ENCODE data around the gene SLCO3A1.
A peak's percentile ranks its signal among the peaks of the same experiment; 100 is the strongest.

Gene SLCO3A1

GRCh38 chr15:92074646-92075045, 221.1 kb downstream of the SLCO3A1 start:
- no peak for DNase-seq (ENCODE audit: low spot score in 2 of 2)
- Mint-ChIP-seq H3K9me3 (no peaks in the 10 kb centered on the region), H3K4me1 (peaks cover 83% of the 10 kb centered on the region), H3K36me3 (ENCODE audit: insufficient read depth) (peaks cover 4% of the 10 kb centered on the region), H3K4me3 (no peak overlapping the region), H3K27ac (ENCODE audit: low read depth) (peak overlapping the region; percentile 9), H3K27me3 (no peaks in the 10 kb centered on the region)
- no peak for ATAC-seq (replicated peaks; ENCODE audit: extremely low read depth, poor library complexity, severe bottlenecking)

GRCh38 chr15:92075764-92076163, 222.3 kb downstream of the SLCO3A1 start:
- ATAC-seq (replicated peaks; ENCODE audit: extremely low read depth, poor library complexity, severe bottlenecking) (no peak), DNase-seq (ENCODE audit: low spot score in 2 of 2) (no peak)
- Mint-ChIP-seq H3K9me3 (no peaks in the 10 kb centered on the region), H3K27me3 (no peaks in the 10 kb centered on the region), H3K36me3 (ENCODE audit: insufficient read depth) (peaks cover 1% of the 10 kb centered on the region), H3K4me1 (peaks cover 72% of the 10 kb centered on the region), H3K4me3 (no peak overlapping the region), H3K27ac (ENCODE audit: low read depth) (peak overlapping the region; percentile 9)

DNA sequence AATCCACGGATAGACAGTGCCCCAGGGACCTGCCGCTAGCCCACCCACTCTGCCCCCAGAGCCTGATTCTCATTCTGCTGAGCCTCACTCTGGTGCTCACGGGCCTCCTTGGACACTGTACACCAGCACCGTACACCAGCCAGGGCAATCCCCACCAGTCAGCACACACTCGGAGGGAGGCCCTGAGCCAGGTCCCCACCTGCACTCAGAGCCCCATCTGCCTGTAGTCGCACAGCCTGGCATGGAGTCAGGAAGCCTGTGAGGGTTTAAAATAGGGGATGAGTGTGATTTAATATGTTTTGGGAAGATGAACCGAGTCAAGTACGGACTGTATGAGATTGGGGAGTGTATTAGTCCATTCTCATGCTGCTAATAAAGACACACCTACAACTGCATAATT, 223.0 kb downstream of the SLCO3A1 start:
- no peak for DNase-seq (ENCODE audit: low spot score in 2 of 2)
- no peaks in the 10 kb centered on the region for H3K27me3 Mint-ChIP-seq
- peaks cover 64% of the 10 kb centered on the region for H3K4me1 Mint-ChIP-seq
- H3K36me3 Mint-ChIP-seq (ENCODE audit: insufficient read depth): peaks cover 1% of the 10 kb centered on the region
- no peak overlapping the region for H3K4me3 Mint-ChIP-seq
- no peak overlapping the region for H3K27ac Mint-ChIP-seq (ENCODE audit: low read depth)
- no peak for ATAC-seq (replicated peaks; ENCODE audit: extremely low read depth, poor library complexity, severe bottlenecking)
- H3K9me3 Mint-ChIP-seq: no peaks in the 10 kb centered on the region

GRCh38 chr15:92077353-92078085, 224.0 kb downstream of the SLCO3A1 start:
- no peaks in the 10 kb centered on the region for H3K36me3 Mint-ChIP-seq (ENCODE audit: insufficient read depth)
- H3K27ac Mint-ChIP-seq (ENCODE audit: low read depth): no peak overlapping the region
- ATAC-seq (replicated peaks; ENCODE audit: extremely low read depth, poor library complexity, severe bottlenecking) (peak; percentile 63), DNase-seq (ENCODE audit: low spot score in 2 of 2) (peak; percentile 24 to 38)
- H3K4me1 Mint-ChIP-seq: peaks cover 57% of the 10 kb centered on the region
- no peaks in the 10 kb centered on the region for H3K27me3 Mint-ChIP-seq
- H3K9me3 Mint-ChIP-seq: no peaks in the 10 kb centered on the region
- H3K4me3 Mint-ChIP-seq: no peak overlapping the region

DNA sequence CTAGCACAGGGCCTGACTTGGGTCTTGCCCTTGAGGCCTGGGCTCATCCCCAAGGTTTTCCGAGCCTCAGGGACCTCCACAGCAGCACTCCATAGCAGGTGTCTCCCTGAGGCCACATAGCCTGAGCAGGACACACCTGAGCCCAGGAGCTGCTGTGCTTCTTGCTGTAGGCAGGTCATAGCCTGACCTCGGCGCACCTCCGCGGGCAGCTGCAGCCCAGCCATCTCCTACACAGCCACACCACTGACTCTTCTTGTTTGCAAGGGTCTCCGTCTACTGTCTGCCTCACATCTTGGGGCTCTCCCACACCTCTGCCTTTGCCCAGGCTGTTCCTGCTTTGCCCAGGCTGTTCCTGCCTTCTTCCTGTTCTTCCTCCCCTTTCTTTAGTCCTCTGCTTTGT, 224.8 kb downstream of the SLCO3A1 start:
- ATAC-seq (replicated peaks; ENCODE audit: extremely low read depth, poor library complexity, severe bottlenecking) (no peak), DNase-seq (ENCODE audit: low spot score in 2 of 2) (no peak)
- Mint-ChIP-seq H3K27ac (ENCODE audit: low read depth) (no peak overlapping the region), H3K4me3 (no peak overlapping the region), H3K4me1 (peaks cover 50% of the 10 kb centered on the region), H3K36me3 (ENCODE audit: insufficient read depth) (no peaks in the 10 kb centered on the region), H3K9me3 (no peaks in the 10 kb centered on the region), H3K27me3 (no peaks in the 10 kb centered on the region)

DNA sequence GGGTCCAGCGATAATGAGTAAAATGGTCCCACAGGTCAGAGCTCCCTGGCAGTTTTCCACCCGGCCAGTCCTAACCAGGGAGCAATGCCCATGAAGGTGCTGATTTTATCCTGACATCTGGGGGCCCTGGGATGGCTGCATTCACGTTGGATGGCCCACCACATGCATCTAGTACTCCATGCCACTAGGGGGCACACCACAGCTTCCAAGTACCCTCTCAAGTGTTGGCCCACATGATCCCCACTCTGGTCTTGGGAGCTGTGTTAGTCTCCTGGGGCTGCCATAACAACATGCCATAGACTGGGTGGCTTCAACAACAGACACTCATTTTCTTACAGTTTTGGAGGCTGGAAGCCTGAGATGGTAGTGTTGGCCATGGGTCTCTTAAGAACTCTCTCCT, 225.5 kb downstream of the SLCO3A1 start:
- no peaks in the 10 kb centered on the region for H3K36me3 Mint-ChIP-seq (ENCODE audit: insufficient read depth)
- H3K27ac Mint-ChIP-seq (ENCODE audit: low read depth): no peak overlapping the region
- H3K4me1 Mint-ChIP-seq: peaks cover 44% of the 10 kb centered on the region
- no peak for ATAC-seq (replicated peaks; ENCODE audit: extremely low read depth, poor library complexity, severe bottlenecking)
- H3K27me3 Mint-ChIP-seq: no peaks in the 10 kb centered on the region
- no peaks in the 10 kb centered on the region for H3K9me3 Mint-ChIP-seq
- no peak overlapping the region for H3K4me3 Mint-ChIP-seq
- DNase-seq (ENCODE audit: low spot score in 2 of 2): no peak

DNA sequence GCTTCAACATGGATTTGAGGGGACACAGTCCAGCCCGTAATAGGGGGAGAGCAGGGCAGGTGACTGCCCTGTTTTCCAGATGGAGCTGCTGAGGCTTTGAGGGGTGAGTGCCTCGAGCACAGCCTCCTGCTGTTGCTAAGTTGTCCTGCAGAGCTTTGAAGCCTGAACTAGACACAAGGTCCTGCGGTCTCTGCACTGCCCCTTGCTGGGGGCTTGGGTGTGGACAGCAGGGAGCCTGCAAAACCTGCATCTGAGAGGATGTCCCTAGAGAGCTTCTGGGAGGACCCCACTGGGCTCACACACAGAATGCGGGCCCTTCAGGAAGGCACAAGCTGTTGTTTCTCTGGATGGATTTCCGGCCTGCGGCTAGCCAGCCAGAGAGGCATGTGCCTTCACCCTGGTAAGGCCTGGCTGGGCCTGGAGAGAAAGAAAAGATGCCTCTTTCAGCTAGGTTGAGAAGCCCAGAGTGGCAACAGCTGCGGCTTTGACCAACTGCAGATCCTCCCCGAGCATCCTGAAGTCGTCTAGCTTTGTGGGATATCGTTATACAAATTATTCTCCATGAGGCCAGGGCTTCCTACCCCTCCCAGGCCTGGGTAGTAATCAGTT, 226.2 kb downstream of the SLCO3A1 start:
- DNase-seq (ENCODE audit: low spot score in 2 of 2): no peak
- Mint-ChIP-seq H3K36me3 (ENCODE audit: insufficient read depth) (no peaks in the 10 kb centered on the region), H3K27me3 (no peaks in the 10 kb centered on the region), H3K4me1 (peaks cover 37% of the 10 kb centered on the region), H3K9me3 (no peaks in the 10 kb centered on the region), H3K4me3 (no peak overlapping the region), H3K27ac (ENCODE audit: low read depth) (no peak overlapping the region)
- no peak for ATAC-seq (replicated peaks; ENCODE audit: extremely low read depth, poor library complexity, severe bottlenecking)

- no peaks in the 10 kb centered on the region for H3K9me3 Mint-ChIP-seq
- DNase-seq (ENCODE audit: low spot score in 2 of 2) (peak in 1 of 2 donors; percentile 14), ATAC-seq (replicated peaks; ENCODE audit: extremely low read depth, poor library complexity, severe bottlenecking) (no peak)
- H3K4me1 Mint-ChIP-seq: peaks cover 19% of the 10 kb centered on the region
- H3K27me3 Mint-ChIP-seq: no peaks in the 10 kb centered on the region
- H3K4me3 Mint-ChIP-seq: no peak overlapping the region
- H3K27ac Mint-ChIP-seq (ENCODE audit: low read depth): no peak overlapping the region
- H3K36me3 Mint-ChIP-seq (ENCODE audit: insufficient read depth): no peaks in the 10 kb centered on the region
These were observed 228.7 kb downstream of the SLCO3A1 start for GRCh38 chr15:92082006-92082843.

DNA sequence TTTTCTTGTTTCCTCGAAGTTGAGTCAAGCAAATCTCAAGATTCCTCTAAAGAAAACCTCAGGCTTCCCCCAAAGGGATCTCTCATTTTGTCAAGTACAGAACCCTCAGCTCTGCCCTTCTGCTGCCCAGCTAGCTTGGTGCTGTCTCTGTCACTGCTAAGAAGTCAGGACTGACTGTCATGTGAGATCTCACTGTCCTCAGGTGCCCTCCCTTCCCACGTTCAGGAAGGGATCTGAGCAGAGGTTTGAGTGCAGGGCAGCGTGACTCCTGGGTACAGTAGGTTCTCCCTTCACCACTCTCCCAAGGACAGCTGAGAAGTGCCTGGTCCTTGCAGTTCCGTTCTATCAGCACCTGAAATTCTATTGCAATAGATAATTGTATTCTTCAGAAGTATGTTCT, 229.7 kb downstream of the SLCO3A1 start:
- H3K4me3 Mint-ChIP-seq: no peak overlapping the region
- no peak for ATAC-seq (replicated peaks; ENCODE audit: extremely low read depth, poor library complexity, severe bottlenecking)
- no peaks in the 10 kb centered on the region for H3K9me3 Mint-ChIP-seq
- H3K4me1 Mint-ChIP-seq: peaks cover 16% of the 10 kb centered on the region
- H3K27me3 Mint-ChIP-seq: no peaks in the 10 kb centered on the region
- no peak for DNase-seq (ENCODE audit: low spot score in 2 of 2)
- no peak overlapping the region for H3K27ac Mint-ChIP-seq (ENCODE audit: low read depth)
- no peaks in the 10 kb centered on the region for H3K36me3 Mint-ChIP-seq (ENCODE audit: insufficient read depth)

- Mint-ChIP-seq H3K4me1 (peaks cover 7% of the 10 kb centered on the region), H3K27me3 (no peaks in the 10 kb centered on the region), H3K36me3 (ENCODE audit: insufficient read depth) (peaks cover 2% of the 10 kb centered on the region), H3K4me3 (no peak overlapping the region), H3K9me3 (no peaks in the 10 kb centered on the region), H3K27ac (ENCODE audit: low read depth) (no peak overlapping the region)
- ATAC-seq (replicated peaks; ENCODE audit: extremely low read depth, poor library complexity, severe bottlenecking) (no peak), DNase-seq (ENCODE audit: low spot score in 2 of 2) (no peak)
These were observed 233.7 kb downstream of the SLCO3A1 start for GRCh38 chr15:92087211-92087610.

DNA sequence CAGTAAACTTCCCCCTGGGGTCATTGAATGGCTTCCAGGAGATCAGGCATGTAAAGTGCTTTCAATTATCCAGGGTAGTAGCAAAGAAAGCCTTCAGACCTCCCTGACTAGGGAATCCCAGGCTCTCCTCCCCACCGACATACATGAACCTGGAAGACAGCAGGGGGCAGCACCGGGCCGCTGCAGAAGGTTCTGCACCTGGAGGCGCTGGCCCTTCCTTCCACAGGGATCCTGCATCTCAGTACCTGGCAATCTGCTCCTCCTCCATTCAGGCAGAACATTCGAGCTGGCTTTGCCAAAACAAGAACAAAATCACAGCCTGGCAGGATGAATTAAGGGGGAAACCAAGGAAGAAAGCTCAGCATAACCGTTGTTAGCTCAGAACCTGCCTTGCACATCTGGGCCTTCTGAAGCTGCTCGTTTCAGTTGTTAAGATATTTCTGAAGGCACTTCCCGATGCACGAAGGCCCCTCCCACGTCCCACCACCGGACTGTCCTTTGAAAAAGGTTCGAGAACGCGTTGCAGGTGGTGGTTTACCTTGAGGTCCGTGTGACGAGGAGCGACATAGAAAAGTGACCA, 237.7 kb downstream of the SLCO3A1 start:
- no peak overlapping the region for H3K27ac Mint-ChIP-seq (ENCODE audit: low read depth)
- ATAC-seq (replicated peaks; ENCODE audit: extremely low read depth, poor library complexity, severe bottlenecking) (no peak), DNase-seq (ENCODE audit: low spot score in 2 of 2) (no peak)
- H3K27me3 Mint-ChIP-seq: no peaks in the 10 kb centered on the region
- H3K9me3 Mint-ChIP-seq: no peaks in the 10 kb centered on the region
- H3K4me1 Mint-ChIP-seq: peaks cover 28% of the 10 kb centered on the region
- peaks cover 12% of the 10 kb centered on the region for H3K36me3 Mint-ChIP-seq (ENCODE audit: insufficient read depth)
- H3K4me3 Mint-ChIP-seq: no peak overlapping the region

GRCh38 chr15:92092289-92093105, 239.0 kb downstream of the SLCO3A1 start:
- Mint-ChIP-seq H3K27me3 (no peaks in the 10 kb centered on the region), H3K4me1 (peaks cover 40% of the 10 kb centered on the region), H3K9me3 (no peaks in the 10 kb centered on the region), H3K4me3 (no peak overlapping the region), H3K36me3 (ENCODE audit: insufficient read depth) (peaks cover 12% of the 10 kb centered on the region), H3K27ac (ENCODE audit: low read depth) (peak overlapping the region; percentile 22)
- DNase-seq (ENCODE audit: low spot score in 2 of 2): no peak
- no peak for ATAC-seq (replicated peaks; ENCODE audit: extremely low read depth, poor library complexity, severe bottlenecking)
